ENCODE data around the gene ZNF550.
A peak's percentile ranks its signal among the peaks of the same experiment; 100 is the strongest.

ZNF550 gene

DNA sequence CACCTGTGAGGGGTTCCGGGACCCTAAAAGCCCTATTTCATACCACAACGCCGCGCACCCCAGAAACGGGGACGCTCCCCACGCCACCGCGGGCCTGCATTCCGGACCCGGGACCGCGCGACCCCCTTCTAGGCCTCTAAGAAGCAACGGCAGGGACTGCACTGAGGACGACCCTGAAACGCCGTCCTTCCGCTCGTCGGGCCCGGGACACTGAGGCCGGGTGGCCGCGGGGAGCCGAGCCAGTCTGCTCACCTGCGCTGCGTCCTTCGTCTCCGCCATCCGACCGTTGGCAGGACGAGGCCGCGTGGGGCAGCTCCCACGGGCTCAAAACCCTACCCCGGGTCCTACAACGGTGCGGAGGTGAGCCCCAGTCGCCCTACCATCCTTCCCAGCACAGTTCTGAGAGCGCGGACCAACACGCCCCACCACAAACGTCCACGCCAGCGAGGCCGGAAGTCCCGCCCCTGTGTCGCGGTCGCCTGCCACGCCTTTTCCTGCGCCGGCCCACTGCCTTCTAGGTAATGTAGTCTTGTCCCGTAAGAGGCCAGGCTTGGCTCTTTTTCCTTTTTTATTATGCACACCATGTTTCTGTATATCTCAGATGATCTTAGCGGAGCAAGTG, at the start of gene ZNF550:
ZNF550 (minus strand) TSS at position 460 of the 622 bp plus-strand sequence; CDS start at position 279, 181 bp downstream.
- DNase-seq (ENCODE audit: low spot score): peak; percentile 89

DNA sequence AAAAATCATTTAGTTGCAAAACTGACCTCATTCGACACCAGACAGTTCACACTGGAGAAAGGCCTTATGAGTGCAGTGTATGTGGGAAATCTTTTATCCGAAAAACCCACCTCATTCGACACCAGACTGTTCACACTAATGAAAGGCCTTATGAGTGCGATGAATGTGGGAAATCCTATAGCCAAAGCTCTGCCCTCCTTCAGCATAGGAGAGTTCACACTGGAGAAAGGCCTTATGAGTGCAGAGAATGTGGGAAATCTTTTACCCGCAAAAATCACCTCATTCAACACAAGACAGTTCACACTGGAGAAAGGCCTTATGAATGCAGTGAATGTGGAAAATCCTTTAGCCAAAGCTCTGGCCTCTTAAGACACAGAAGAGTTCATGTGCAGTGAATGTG, 47.3 kb upstream of the ZNF550 start:
- no peak for DNase-seq (ENCODE audit: low spot score)

DNA sequence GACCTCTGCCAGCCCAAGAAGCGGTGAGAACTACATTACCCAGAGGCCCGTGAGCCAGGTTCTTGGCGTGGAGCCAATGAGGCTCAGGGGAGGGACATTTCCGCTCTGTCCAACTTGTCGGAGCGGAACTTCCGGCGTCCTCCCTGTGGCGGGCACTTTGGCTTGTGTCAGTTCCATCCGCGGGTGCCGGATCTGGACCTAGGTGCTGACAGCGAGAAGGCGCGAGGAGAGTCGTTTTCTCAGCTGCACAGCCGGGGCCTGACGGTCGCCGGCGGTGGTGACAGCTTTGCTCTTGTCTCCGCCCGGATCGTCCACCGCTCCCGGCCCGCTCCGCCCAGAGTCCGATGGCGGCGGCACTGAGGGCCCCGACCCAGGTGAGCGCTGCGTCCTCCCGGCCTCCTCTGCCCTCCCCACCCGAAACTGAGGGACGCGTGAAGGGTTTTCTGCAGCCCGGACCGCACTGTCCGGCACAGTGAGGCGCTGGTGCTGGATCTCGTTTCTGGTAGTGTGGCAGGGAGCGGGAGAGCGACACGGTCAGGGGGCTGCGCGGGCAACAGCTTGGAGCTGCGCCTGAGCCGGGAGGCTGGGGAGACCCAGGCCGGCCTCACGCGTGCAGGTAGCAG, 40.2 kb upstream of the ZNF550 start, which contains the start of gene ZNF530:
ZNF530 (plus strand) TSS at position 125 of the 623 bp plus-strand sequence. CDS start 4,461 bp downstream, outside the sequence.
- DNase-seq (ENCODE audit: low spot score): peak; percentile 90

DNA sequence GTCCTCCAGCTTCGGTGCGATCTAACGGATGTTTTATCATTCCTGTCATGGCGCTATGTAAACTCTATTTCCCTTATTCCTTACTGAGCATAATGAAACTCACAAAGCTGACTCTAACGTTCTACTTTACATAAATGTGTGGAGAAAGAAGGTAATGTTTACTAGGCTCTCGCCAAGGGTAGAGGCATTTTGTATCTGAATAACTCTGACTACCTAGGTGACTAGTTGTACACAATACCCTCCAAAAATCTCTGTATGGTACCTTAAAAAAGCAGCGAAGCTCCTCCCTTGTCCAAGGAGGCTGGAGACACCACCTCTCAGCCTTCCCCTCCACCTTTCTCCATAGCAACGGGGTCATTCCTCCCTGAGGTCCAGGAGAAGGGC, 39.7 kb upstream of the ZNF550 start:
- no peak for DNase-seq (ENCODE audit: low spot score)

DNA sequence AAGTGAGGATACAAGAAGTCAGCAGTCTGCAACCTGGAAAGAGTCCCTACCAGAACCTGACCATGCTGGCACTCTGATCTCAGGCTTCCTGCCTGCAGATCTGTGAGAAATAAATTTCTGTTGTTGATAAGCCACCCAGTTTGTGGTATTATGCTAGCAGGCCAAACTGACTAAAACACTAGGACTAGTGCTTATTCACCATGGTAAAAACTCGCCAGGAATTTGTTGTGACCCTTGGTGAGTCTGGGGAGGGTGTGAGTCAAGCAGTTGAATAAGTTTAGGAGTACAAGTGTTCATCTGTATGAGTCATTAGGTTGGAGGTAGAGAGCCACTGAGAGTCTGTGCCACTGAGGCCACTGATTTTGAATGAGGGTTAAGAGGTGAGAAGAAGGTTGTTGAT, 27.9 kb upstream of the ZNF550 start:
- DNase-seq (ENCODE audit: low spot score): no peak

DNA sequence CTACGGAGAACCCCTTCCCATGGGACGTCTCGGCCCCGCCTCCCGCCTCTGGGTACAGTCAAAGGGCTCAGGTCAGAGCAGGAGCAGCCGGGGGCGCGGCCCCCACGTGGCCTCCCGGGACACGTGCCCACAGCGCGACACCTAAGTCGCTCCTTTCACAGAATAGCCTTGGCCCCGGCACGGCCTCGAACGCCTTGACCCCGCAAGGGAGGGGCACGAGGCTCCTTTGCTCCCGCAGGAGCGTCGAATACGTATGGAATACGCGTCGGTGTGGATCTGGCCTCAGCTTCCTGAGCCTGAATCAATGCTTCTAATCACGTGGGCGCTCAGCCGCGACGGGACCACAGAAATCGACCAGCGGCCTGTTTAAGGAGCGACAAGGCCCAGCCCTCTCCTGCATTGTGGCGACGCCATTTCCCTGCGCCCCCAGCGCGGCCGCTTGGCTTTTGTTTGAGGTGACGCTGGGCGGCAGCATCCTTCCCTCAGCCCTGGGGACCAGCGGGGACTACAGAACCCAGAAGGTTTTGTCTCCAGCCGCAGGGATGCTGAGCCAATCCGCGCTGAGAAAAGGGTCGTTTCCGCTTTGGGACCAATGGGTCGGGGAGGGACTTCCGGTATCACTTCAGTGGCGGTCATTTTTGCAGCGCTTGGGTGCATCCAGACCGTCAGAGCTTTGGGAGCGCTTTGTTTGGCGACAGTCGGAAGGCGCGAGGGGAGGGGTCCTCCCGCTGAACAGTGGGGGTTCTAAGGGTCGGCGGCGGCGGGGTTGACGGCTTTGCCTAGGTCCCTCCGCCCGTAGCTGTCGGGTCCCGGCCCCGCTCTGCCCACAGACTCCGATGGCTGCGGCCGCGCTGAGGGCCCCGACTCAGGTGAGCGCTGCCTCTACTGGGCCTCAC, 24.1 kb upstream of the ZNF550 start, which contains the start of gene ZIK1:
ZIK1 (plus strand) TSS at position 625 of the 896 bp plus-strand sequence; CDS start at position 837, 212 bp downstream.
- peak; percentile 93 for DNase-seq (ENCODE audit: low spot score)

DNA sequence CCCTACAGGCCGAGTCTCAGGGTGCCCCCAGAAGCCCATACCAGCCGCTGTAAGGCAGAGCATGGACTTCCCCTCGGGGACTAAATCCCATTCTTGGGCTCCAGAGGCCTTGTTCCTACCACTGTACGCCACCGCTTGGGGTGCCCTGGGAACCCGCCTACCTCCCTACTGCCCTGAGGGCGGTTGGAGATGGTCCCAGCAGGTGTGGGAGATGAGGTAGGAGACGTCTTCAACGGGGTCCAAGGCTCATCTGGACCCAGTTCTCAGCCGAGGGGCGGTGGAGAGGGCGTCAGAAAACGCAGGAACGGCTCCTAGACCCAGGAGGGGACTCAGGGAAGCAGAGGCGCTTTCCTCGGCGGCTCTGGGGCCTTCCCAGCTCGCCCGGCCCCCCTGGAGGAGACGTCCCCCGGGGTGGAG, 23.4 kb upstream of the ZNF550 start:
- no peak for DNase-seq (ENCODE audit: low spot score)

DNA sequence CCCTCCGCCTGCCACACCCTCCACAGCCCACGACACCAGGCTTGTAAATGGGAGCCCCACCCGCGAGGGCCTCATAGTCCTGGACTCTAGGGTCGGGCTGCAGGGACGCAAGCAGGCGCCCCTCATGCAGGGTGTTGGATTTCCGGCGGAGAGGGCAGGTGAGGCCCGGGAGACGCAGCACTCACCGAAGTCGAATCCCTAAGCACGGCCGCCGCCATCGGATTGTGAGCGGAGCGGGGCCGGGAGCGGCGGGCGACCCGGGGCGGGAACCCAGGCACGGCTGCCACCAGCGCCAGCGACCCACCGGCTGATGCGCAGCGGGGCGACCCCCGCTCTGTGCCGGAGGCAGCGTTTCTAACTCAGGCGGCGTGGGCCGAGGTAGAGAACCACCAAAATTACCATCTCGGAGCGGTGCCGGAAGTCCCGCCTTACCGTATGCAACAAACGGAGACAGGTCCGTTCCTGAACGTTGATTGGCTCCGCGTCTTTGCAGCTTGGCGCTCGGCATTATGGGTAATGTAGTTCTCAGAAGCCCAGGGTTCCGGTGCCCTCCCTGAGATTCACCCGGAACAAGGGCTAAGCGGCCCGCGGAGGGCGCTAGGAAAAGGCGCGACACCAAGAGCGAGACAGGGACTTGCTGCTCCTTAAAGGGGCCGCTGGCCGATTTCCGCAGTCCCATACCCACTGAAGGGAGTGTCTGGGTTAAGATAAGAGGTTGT, 19.0 kb upstream of the ZNF550 start, which contains the start of gene ZNF416:
ZNF416 (minus strand) TSS at position 425 of the 719 bp plus-strand sequence; CDS start at position 218, 207 bp downstream.
- peak; percentile 99 for DNase-seq (ENCODE audit: low spot score)

DNA sequence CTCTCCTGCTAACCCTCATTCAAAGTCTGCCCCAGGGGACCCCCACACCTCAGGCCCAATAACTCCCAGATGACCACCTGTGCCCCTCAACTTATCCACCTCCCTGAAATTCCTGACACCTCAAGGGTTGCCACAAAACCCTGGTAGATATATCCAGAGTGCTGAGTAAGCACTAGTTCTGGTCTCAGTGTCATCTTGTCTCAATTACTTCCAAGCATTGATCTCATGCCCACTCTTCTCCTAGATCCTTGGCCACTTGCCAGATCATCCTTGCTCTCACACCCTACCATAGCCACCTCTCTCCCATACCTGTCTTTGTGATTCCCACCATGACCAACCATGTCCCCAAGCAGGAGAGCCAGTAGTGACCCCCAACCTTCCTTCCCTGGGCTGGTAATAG, 17.0 kb upstream of the ZNF550 start:
- no peak for DNase-seq (ENCODE audit: low spot score)

DNA sequence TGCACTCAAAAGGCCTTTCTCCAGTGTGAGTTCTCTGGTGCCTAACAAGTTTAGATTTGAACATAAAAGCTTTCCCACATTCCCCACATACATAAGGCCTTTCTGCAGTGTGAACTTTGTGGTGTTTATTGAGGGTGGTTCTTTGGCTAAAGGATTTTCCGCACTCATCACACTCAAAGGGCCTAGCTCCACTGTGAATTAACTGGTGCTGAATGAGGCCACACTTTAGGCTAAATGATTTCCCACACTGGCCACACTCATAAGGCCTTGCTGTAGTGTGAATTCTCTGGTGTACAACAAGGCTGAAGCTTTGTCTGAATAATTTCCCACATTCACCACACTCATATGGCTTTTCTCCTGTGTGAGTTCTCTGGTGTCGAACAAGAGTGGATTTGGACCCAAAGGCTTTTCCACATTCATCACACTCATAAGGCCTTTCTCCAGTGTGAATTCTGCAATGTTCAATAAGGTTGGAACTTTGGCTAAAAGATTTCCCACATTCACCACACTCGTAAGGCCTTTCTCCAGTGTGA, 12.8 kb upstream of the ZNF550 start:
- DNase-seq (ENCODE audit: low spot score): no peak

DNA sequence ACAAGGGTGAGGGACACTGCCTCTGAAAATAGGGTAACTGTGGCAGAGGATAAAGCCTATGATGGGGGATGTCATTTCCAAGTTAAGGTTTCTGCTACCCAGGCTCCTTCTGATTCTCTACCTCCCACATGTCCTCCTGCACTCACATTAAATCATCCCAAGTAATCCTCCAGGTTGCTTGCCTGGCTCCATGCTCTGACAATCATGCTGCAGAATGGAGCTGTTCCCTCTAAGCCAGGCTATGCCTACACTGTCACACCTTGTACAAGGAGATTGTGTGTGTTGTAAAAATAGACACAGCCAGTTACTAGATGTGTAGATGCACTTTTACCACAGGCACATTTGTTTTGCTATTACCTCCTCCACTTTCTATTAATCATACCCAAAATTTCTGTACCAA, 11.0 kb upstream of the ZNF550 start:
- no peak for DNase-seq (ENCODE audit: low spot score)

DNA sequence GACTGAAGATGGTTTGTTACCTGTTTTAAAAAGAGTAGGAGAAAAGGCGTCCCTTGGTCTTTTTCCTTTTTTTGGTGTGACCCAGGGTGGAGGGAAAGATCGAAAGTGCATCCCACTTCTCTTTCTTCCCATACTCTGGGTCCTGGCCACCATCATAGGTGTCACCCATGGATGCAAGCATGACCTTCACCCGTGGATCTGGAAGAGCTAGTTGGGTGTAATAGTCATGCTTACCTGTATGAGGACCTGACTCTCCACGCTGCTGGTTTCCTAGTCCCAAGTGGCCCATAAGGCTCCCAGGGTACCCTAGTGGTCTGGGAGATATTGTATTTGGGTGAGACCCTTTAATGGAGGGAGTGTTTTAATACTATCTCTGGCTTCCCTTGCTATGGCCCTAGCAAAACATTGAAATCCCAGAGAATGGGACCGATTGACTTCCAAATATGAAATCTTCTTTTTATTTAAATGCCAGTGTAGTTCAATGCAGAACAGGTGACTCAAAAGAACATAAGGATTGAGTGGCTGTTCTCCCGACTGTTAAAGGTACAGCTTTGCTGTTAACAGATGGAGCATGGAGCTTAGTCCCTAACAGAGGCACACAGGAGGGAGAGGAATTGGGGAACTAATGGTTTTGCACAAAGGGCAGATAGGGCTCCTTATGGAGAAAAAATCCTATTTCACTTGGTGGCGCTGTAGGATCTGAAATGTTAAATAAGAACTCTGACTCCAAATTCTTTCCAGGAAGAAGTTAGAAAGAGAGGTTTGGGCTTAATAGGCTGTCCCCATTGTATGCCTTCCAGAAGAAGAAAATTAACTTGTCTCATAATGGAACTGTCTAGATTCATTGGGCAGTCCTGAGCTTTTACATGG, 7.0 kb upstream of the ZNF550 start:
- DNase-seq (ENCODE audit: low spot score): no peak

DNA sequence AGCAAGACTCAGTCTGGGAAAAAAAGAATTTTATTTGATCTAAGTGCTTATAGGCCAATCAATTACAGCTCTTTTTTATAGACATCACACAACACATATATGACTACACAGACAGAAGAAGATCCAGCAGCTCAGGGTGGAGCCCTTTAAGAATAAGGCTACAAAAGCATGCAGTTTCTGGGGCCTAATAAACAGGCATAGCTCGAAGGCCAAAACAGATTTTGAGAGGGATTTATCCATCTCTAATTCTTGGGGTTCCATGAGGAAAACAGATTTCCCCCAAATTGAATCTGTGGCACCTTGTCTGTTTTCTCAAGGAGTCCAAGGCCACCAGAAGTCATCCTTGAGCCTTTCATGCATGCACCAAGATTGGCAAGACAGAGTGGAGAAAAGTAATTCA, 3.9 kb upstream of the ZNF550 start:
- no peak for DNase-seq (ENCODE audit: low spot score)

DNA sequence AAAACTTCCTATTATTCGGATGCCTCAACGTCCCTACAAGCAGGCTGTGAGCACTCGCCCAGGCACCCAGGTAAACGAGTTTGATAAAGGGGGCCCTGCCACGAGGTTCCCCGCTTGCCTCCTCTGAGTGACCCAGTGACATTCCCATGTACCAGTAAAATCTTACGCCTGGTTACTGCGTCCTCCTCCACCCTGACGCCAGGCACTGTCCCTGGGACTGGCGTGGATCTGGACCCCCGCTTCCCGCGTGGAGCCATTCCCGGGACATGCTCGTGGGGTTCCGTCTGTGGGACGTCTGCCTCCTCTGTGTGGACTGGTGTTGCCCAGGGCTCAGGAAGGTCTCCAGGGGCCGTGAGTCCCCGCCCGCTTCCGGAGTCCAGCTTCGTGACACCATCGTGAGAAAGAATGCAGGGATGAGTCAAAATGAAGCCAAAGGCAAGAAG, 407 bp upstream of the ZNF550 start:
- DNase-seq (ENCODE audit: low spot score): no peak

DNA sequence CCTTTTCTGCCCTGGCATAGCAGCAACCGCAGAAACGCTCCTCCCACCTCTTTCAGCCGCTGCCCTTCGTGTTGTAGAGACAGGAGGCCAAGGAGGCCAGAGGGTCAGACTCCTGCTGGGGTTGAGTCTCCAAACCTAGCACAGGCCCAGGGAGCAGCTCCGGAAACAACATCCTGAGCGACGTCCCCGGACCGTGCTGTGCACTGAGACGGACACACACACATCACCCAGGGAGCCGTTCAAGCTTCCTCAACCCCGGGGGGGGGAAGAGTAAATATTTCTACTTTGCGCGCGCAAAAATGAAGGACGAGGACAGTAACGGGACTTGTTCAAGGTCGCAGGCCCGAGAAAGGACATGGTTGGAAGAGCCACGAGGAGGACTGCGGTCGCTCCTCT, 657 bp downstream of the ZNF550 start:
- no peak for DNase-seq (ENCODE audit: low spot score)

DNA sequence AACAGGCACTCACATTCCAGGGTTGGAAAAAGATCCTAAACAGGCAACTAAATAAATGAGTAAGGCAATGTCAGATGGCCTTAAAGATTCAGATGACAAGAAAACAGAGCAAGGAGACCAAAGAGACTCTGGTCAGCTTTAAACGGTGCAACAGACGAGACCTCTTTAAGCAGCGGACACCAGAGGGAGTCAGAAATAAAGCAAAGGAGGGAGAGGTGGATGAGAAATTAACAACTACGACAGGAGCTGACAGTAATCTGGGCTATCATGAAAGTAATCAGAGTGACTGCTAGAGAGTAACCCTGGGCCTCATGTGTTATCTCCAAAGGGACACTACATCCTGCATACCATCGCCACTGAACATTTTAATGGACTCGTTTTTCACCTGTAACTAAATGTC, 1.1 kb downstream of the ZNF550 start:
- no peak for DNase-seq (ENCODE audit: low spot score)

DNA sequence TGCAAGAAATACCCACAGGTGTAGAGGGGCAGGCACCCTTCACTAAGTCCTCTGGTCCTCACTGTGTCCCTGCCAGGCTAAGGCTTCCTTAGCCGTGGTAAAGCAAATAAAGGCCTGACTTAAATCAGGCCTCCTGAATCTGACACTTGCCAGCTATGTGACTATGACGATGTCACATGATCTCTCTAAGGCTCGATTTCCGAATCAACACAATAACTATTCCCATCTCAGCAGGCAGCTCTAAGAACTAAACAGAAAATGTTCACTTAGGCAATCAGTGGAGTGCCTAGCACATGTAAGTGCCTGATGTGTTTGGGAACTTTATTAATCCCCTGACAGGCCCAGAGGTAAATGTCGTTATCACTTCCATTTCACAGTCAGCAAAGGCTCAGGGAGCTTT, 2.0 kb downstream of the ZNF550 start:
- no peak for DNase-seq (ENCODE audit: low spot score)

DNA sequence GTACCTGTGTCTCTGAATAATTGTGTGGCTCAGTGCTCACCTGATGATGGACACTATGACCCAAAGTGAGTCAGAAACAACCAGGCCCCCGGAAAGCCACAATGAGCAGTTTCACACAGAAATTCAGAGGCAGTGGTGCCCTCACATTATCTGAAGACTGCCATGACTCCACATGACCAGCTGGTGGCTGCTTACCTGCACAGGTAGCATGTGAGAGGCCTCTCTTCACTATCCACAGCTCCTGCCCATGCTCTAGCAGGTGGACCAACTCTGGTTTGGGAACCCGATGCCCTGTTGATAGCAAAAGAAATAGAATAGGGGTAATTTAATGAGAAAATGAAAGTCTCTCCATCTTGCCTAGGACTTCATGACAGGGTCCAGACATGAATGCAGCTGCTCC, 7.2 kb downstream of the ZNF550 start:
- no peak for DNase-seq (ENCODE audit: low spot score)

DNA sequence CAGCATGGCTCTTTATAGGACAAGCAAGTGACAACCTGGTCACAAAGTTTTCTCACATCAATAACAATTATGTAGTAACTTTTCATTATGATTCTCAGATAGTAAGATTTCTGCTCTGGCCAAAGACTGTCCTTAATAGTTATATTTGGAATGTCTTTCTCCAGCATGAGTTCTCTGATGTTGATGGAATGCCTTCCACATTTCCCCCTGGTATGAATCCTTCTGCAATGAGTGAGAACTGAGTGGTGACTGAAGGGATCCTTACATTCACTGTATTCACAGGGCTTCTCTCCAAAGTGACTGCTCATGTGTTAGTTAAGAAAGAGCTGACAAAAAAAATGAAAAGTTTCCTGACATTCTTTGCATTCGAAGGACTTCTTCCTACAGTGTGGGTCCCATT, 13.2 kb downstream of the ZNF550 start:
- DNase-seq (ENCODE audit: low spot score): no peak

DNA sequence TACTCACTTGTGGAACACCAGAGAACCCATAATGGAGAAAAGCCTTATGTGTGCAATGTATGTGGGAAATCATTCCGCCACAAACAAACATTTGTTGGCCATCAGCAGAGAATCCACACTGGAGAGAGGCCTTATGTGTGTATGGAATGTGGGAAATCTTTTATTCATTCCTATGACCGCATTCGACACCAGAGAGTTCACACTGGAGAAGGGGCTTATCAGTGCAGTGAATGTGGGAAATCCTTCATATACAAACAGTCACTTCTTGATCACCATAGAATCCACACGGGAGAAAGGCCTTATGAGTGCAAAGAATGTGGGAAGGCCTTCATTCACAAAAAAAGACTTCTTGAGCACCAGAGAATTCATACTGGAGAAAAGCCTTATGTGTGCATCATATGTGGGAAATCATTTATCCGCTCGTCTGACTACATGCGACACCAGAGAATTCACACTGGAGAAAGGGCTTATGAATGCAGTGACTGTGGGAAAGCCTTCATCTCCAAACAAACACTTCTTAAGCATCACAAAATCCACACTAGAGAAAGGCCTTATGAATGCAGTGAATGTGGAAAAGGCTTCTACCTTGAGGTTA, 21.6 kb downstream of the ZNF550 start:
- no peak for DNase-seq (ENCODE audit: low spot score)
